ENCODE results near the gene S100A12.

The S100A12 gene

DNA sequence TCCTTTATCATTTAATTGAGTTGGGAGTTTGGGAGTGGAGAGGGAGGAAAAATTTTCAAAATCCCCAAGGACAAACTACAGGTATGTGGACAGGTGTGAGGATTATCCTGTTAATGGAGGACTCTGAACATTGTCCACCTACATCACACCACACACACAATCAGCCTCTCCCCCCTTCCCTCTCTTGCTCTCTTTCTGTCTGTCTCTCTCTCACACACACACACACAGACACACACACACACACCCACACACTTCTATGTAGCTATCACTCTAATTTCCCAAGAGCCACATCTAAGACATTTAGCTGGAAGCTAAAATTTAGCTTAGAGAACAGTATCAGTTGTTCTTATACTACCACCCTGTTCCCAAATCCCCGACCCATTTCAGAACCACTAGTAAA is 14.0 kb upstream of the S100A12 start:
- no peaks in the 10 kb centered on the region for H3K9me3 Mint-ChIP-seq
- ATAC-seq (no peak), DNase-seq (ENCODE audit: low spot score in 2 of 2) (peak in 1 of 2 donors; percentile 29)
- no peak overlapping the region for H3K4me3 Mint-ChIP-seq
- no peaks in the 10 kb centered on the region for H3K36me3 Mint-ChIP-seq
- H3K27ac Mint-ChIP-seq, result no peak overlapping the region
- no peaks in the 10 kb centered on the region for H3K4me1 Mint-ChIP-seq

- DNase-seq (ENCODE audit: low spot score in 2 of 2), result no peak
- Mint-ChIP-seq H3K9me3 (no peaks in the 10 kb centered on the region), H3K4me3 (no peak overlapping the region), H3K27ac (no peak overlapping the region), H3K4me1 (no peaks in the 10 kb centered on the region), H3K36me3 (no peaks in the 10 kb centered on the region)
- ATAC-seq, result no peak
Measured at GRCh38 chr1:153387785-153388184, 12.4 kb upstream of the S100A12 start.

GRCh38 chr1:153387001-153387400 is 11.6 kb upstream of the S100A12 start:
- Mint-ChIP-seq H3K36me3 (no peaks in the 10 kb centered on the region), H3K27ac (no peak overlapping the region), H3K9me3 (peaks cover 1% of the 10 kb centered on the region), H3K4me1 (no peaks in the 10 kb centered on the region), H3K4me3 (no peak overlapping the region)
- no peak for DNase-seq (ENCODE audit: low spot score in 2 of 2)
- no peak for ATAC-seq

DNA sequence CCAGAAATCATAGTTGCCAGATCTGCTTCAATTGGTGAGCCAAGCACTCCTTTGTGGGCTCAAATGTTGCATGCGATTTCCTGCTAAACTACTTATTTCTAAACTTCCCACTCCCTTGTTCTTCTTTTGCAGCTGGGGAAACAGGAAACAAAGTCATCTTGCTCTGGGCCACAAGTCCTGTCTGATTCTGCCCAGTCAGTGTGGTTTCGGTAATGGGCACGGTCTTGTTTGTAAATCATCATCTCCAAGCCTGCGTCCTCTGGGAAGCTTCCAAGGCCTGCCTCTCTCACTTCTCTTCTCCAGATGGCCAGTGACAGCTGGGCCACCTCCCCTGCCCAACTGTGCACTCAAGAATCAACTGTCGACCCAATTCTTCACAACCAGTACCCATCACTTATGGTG is 11.1 kb upstream of the S100A12 start:
- Mint-ChIP-seq H3K27ac (no peak overlapping the region), H3K9me3 (peaks cover 5% of the 10 kb centered on the region), H3K4me3 (no peak overlapping the region), H3K36me3 (no peaks in the 10 kb centered on the region), H3K4me1 (no peaks in the 10 kb centered on the region)
- no peak for ATAC-seq
- DNase-seq (ENCODE audit: low spot score in 2 of 2), result no peak

GRCh38 chr1:153384958-153385580 is 9.6 kb upstream of the S100A12 start:
- DNase-seq (ENCODE audit: low spot score in 2 of 2), result no peak

DNA sequence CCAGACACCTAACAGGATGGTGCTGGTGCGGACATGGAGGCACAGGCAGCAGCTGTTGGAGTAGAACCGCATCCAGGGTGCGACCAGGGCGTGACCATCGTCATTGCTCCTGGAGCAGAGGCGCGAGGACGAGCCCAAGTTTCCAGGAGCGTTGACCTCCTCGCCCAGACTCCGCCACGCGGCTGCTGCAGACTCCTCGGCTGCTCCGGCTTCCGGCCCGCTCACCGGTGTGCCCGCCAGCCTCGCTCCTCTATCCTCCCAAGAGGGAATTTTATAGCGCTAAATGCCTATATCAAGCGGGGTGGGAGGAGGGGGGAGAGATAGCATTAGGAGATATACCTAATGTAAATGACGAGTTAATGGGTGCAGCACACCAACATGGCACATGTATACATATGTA is 5.3 kb upstream of the S100A12 start:
- Mint-ChIP-seq H3K9me3 (peaks cover 11% of the 10 kb centered on the region), H3K27ac (no peak overlapping the region), H3K4me1 (no peaks in the 10 kb centered on the region), H3K4me3 (no peak overlapping the region), H3K36me3 (no peaks in the 10 kb centered on the region)
- DNase-seq (ENCODE audit: low spot score in 2 of 2) (no peak), ATAC-seq (no peak)

More at GRCh38 chr1:153384958-153385580, 9.6 kb upstream of the S100A12 start:
- Mint-ChIP-seq H3K4me3 (no peak overlapping the region), H3K9me3 (peaks cover 11% of the 10 kb centered on the region), H3K4me1 (no peaks in the 10 kb centered on the region), H3K36me3 (no peaks in the 10 kb centered on the region), H3K27ac (no peak overlapping the region)
- no peak for ATAC-seq

GRCh38 chr1:153379591-153379990 is 4.2 kb upstream of the S100A12 start:
- H3K27ac Mint-ChIP-seq, result no peak overlapping the region
- H3K4me3 Mint-ChIP-seq, result no peak overlapping the region
- H3K36me3 Mint-ChIP-seq, result no peaks in the 10 kb centered on the region
- DNase-seq (ENCODE audit: low spot score in 2 of 2), result no peak
- ATAC-seq, result no peak
- H3K9me3 Mint-ChIP-seq, result peaks cover 11% of the 10 kb centered on the region
- no peaks in the 10 kb centered on the region for H3K4me1 Mint-ChIP-seq

DNA sequence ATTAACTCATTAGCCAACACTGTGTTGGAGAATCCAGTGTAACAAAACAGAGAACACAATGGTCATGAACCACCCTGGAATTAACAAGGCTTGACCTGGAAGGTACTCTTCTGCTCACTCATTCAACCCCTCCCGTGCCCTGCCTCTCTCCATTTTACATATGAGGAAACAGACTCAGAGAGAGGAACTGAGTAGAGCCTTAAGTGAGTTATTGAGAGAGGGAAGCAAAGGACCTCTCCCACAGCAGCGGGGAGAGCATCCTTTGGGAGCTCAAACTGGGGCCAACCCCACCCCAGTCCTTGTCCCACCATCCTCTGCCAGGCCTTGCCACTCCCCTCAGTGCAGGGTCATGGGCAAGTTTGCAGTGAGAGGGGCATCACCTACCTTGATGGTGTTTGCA is 1.4 kb downstream of the S100A12 start:
- no peaks in the 10 kb centered on the region for H3K36me3 Mint-ChIP-seq
- H3K4me3 Mint-ChIP-seq, result no peak overlapping the region
- H3K4me1 Mint-ChIP-seq, result no peaks in the 10 kb centered on the region
- H3K27ac Mint-ChIP-seq, result no peak overlapping the region
- ATAC-seq, result no peak
- no peak for DNase-seq (ENCODE audit: low spot score in 2 of 2)
- no peaks in the 10 kb centered on the region for H3K9me3 Mint-ChIP-seq

DNA sequence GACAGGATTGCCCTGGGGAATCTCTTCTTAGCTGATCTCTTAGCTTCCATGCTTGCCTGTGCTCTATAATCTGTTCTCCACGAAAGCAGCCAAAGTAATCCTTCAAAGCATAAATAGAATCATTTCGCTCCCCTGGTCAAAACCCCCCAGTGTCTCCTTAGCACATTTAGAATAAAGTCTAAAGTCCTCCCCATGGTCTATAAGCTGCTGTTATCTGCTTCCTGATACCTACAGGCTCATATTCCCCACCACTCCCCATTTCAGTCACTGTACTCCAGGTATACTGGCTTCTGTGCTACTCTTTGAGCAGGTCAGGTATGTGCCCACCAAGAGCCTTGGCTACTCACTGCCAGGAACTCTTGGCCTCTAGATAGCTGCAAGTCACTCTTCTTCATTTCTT is 2.9 kb downstream of the S100A12 start:
- DNase-seq (ENCODE audit: low spot score in 2 of 2) (no peak), ATAC-seq (no peak)
- Mint-ChIP-seq H3K36me3 (no peaks in the 10 kb centered on the region), H3K4me1 (no peaks in the 10 kb centered on the region), H3K9me3 (no peaks in the 10 kb centered on the region), H3K27ac (no peak overlapping the region), H3K4me3 (no peak overlapping the region)

DNA sequence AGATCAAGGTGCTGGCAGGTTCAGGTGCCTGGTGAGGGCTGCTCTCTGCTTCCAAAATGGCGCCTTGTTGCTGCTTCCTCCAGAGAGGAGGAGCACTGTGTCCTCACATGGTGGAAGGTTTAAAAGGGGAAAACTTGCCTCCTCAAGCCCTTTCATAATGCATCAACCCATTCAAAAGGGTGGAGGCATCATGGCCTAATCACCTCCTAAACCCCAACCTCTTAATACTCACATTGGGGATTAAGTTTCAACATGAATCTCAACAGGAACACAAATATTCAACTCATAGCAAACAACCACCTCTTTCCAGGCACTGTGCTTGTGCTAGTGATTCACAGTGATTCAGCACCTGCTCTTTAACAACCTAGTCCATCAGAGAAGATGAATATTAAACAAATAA is 4.2 kb downstream of the S100A12 start:
- Mint-ChIP-seq H3K4me1 (no peaks in the 10 kb centered on the region), H3K4me3 (no peak overlapping the region), H3K36me3 (no peaks in the 10 kb centered on the region), H3K27ac (no peak overlapping the region), H3K9me3 (no peaks in the 10 kb centered on the region)
- ATAC-seq, result no peak
- no peak for DNase-seq (ENCODE audit: low spot score in 2 of 2)

DNA sequence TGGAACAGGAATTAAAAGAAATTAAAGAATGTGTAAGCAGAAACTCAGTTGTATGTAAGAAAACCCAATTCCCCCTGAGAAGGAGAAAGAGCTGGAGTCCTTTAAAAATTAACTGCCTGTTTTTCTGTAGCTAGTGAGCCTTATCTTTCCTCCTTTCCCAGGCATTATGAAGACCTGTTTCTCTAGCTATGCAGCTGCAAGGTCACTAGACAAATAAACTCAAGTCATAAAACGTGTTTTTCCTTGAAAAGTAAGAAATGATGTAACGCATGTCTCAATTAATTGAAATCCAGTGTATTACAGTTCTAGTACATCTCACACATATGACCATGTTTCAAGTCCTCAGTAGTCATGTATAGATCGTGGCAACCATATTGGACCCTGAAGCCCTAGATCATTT is 5.3 kb downstream of the S100A12 start:
- Mint-ChIP-seq H3K9me3 (no peaks in the 10 kb centered on the region), H3K4me3 (no peak overlapping the region), H3K4me1 (no peaks in the 10 kb centered on the region), H3K36me3 (no peaks in the 10 kb centered on the region), H3K27ac (no peak overlapping the region)
- ATAC-seq (no peak), DNase-seq (ENCODE audit: low spot score in 2 of 2) (no peak)

- H3K9me3 Mint-ChIP-seq, result no peaks in the 10 kb centered on the region
- no peaks in the 10 kb centered on the region for H3K4me1 Mint-ChIP-seq
- no peak for DNase-seq (ENCODE audit: low spot score in 2 of 2)
- H3K27ac Mint-ChIP-seq, result no peak overlapping the region
- H3K36me3 Mint-ChIP-seq, result no peaks in the 10 kb centered on the region
- ATAC-seq, result no peak
- H3K4me3 Mint-ChIP-seq, result no peak overlapping the region
Measured at GRCh38 chr1:153368495-153368894, 6.9 kb downstream of the S100A12 start.

DNA sequence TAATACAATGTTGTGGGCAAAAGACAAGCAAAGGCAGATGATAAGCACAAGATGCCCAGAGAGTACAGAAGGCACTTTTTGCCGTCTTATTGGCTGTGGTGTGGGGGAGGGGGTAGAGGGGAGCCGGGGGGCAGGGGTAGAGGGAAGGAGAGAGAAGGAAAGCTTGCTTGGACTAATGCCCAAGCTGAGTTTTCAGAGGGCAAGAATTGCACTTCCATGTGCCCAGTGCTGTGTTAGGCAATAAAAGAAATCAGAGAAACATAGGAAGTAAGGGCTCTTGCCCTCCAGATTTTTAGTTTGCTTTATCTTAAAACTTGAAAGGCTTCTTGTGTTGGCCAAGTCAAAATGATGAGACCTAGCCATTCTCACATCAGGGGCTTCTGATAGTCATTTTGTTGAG is 8.3 kb downstream of the S100A12 start:
- H3K9me3 Mint-ChIP-seq, result no peaks in the 10 kb centered on the region
- no peaks in the 10 kb centered on the region for H3K36me3 Mint-ChIP-seq
- no peak overlapping the region for H3K27ac Mint-ChIP-seq
- DNase-seq (ENCODE audit: low spot score in 2 of 2), result no peak
- ATAC-seq, result no peak
- H3K4me3 Mint-ChIP-seq, result no peak overlapping the region
- H3K4me1 Mint-ChIP-seq, result no peaks in the 10 kb centered on the region

- Mint-ChIP-seq H3K27ac (no peak overlapping the region), H3K4me3 (no peak overlapping the region), H3K36me3 (no peaks in the 10 kb centered on the region), H3K9me3 (no peaks in the 10 kb centered on the region), H3K4me1 (no peaks in the 10 kb centered on the region)
- ATAC-seq (no peak), DNase-seq (ENCODE audit: low spot score in 2 of 2) (no peak)
Measured at GRCh38 chr1:153366261-153366660, 9.2 kb downstream of the S100A12 start.

- Mint-ChIP-seq H3K9me3 (no peaks in the 10 kb centered on the region), H3K4me1 (no peaks in the 10 kb centered on the region), H3K27ac (no peak overlapping the region), H3K4me3 (no peak overlapping the region), H3K36me3 (no peaks in the 10 kb centered on the region)
- ATAC-seq (no peak), DNase-seq (ENCODE audit: low spot score in 2 of 2) (no peak)
Measured at GRCh38 chr1:153365696-153366095, 9.7 kb downstream of the S100A12 start.

DNA sequence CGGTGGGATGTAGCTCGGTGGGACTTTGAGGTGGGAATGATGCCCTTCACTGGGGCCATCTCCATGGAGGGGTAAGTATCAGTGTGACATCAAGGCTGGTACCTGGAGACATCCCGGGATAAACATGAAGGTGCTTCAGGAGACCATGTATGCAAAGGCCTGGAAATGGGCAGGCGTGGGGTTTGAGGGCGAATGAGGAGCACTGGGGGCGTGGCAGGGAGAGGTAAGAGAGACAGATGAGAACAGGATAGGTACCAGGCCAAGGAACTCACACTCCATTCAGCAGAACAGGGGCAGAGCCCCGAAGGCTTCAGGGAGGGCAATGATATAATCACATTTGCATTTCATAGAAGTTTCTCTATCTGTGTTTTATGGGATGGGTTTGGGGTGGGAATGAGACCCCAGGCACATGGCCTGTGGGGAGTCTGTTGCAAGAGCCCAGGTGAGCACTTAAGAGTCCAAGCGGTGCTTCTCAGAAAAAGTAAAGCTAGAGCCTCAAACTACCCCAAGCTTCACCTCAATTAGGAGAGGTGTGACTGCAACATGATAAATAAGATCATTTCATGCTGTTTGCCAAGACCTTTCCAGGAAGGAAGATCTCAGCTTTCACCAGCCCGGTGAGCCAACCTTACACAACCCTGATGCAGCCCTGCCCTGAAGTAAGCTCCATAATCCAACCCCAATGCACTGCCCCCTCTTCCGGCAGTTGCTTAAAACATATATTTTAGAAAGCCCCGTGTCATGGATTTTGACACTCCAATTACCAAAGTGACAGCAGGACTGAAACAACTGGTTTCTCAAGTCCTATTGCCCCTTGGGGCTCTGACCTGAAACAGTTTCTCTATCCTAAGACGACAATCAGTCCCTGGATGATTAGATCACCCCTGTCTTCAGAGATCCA is 10.4 kb downstream of the S100A12 start:
- H3K4me1 Mint-ChIP-seq, result no peaks in the 10 kb centered on the region

More for the DNA sequence above, 10.4 kb downstream of the S100A12 start:
- ATAC-seq (no peak), DNase-seq (ENCODE audit: low spot score in 2 of 2) (no peak)
- no peak overlapping the region for H3K27ac Mint-ChIP-seq
- no peaks in the 10 kb centered on the region for H3K9me3 Mint-ChIP-seq
- H3K36me3 Mint-ChIP-seq, result no peaks in the 10 kb centered on the region
- H3K4me3 Mint-ChIP-seq, result no peak overlapping the region

All from stimulated activated effector memory CD8-positive, alpha-beta T cell treated with anti-CD3 and anti-CD28 coated beads, Interleukin-12 subunit alpha, Interleukin-12 subunit beta, amount 100 ng/mL, for 72 hours (primary cell).